Liver (tissue), 9 donors: ENCODE measurements around the gene FAM47C. TPM values are rescaled to one million over a fixed set of nuclear protein-coding genes. Genes with fewer than 3 reads are reported as not detected.
"Not testable (repeated sequence)": the region's sequence is repeated elsewhere in the genome, so short reads cannot be mapped to it uniquely, and the experiment has no call there.

ENCODE experiments used
- DNase-seq: peaks from one replicate; pipeline ENCODE4 v3.0.0-alpha.2; 2017; ENCODE audit warnings: low spot score
- H3K27ac ChIP-seq, 2 donors: one replicate each; pipeline ENCODE4 v1.7.0; 2013; ENCODE audit warnings: inconsistent platforms in 2 of 2, low read length in 2 of 2, control low read depth in 1 of 2, low read depth in 1 of 2, mild to moderate bottlenecking in 1 of 2
- H3K27me3 ChIP-seq, 4 donors: one replicate each; pipeline versions ENCODE4 v1.6.1 to v1.7.0; 2013; ENCODE audit warnings: low read length in 3 of 4, inconsistent platforms in 1 of 4, mild to moderate bottlenecking in 1 of 4, moderate library complexity in 1 of 4; ENCODE audit not compliant: control insufficient read depth in 4 of 4, insufficient read depth in 4 of 4
- H3K36me3 ChIP-seq, 4 donors: one replicate each; pipeline versions ENCODE4 v1.6.1 to v1.7.0; 2013; ENCODE audit warnings: low read length in 3 of 4, mild to moderate bottlenecking in 3 of 4, low read depth in 1 of 4, moderate library complexity in 1 of 4; ENCODE audit not compliant: control insufficient read depth in 4 of 4, insufficient read depth in 3 of 4
- H3K4me1 ChIP-seq, 4 donors: one replicate each; pipeline versions ENCODE4 v1.6.1 to v1.7.0; 2013; ENCODE audit warnings: low read length in 3 of 4, mild to moderate bottlenecking in 3 of 4, moderate library complexity in 1 of 4; ENCODE audit not compliant: control insufficient read depth in 4 of 4, insufficient read depth in 4 of 4
- H3K4me3 ChIP-seq, 3 donors: one replicate each; pipeline versions ENCODE4 v1.6.1 to v1.7.0; 2013; ENCODE audit warnings: low read length in 3 of 3, control low read depth in 1 of 3, low read depth in 1 of 3, mild to moderate bottlenecking in 1 of 3
- H3K9ac ChIP-seq, 2 donors: one replicate each; pipeline ENCODE4 v1.7.0; 2013; ENCODE audit warnings: low read length in 2 of 2, mild to moderate bottlenecking in 2 of 2, moderate library complexity in 2 of 2, control low read depth in 1 of 2, low read depth in 1 of 2
- H3K9me3 ChIP-seq, 4 donors: one replicate each; pipeline versions ENCODE4 v1.6.1 to v1.7.0; 2013; ENCODE audit warnings: low read length in 3 of 4; ENCODE audit not compliant: control insufficient read depth in 4 of 4
- ATF3 ChIP-seq: IDR thresholded peaks from 2 replicates; pipeline ENCODE4 v1.6.1; 2016; ENCODE audit warnings: antibody characterized with exemption
- CTCF ChIP-seq: fragments of 150-350 bp; IDR thresholded peaks from 2 replicates; pipeline ENCODE4 v1.5.1; 2017; ENCODE audit warnings: improper control_type of control experiment, low read depth, low read length; ENCODE audit not compliant: missing input control
- EGR1 ChIP-seq, 2 donors: IDR thresholded peaks; 2 replicates each; pipeline ENCODE4 v1.6.1; 2016 to 2018; ENCODE audit warnings: antibody characterized with exemption in 2 of 2, low read depth in 2 of 2
- FOXA1 ChIP-seq: IDR thresholded peaks from 2 replicates; pipeline ENCODE4 v1.6.1; 2016; ENCODE audit warnings: antibody characterized with exemption
- FOXA2 ChIP-seq: IDR thresholded peaks from 2 replicates; pipeline ENCODE4 v1.6.1; 2016; ENCODE audit warnings: antibody characterized with exemption
- GABPA ChIP-seq, 2 donors: IDR thresholded peaks in 1 of 2; conservative IDR thresholded peaks in 1 of 2; 2 replicates each; pipeline ENCODE4 v1.6.1; 2016; ENCODE audit warnings: antibody characterized with exemption in 2 of 2, mild to moderate bottlenecking in 1 of 2, moderate library complexity in 1 of 2
- HNF4A ChIP-seq, 2 donors: conservative IDR thresholded peaks; 2 replicates each; pipeline ENCODE4 v1.6.1; 2016; ENCODE audit warnings: antibody characterized with exemption in 2 of 2, mild to moderate bottlenecking in 2 of 2
- HNF4G ChIP-seq: IDR thresholded peaks from 2 replicates; pipeline ENCODE4 v1.6.1; 2016; ENCODE audit warnings: antibody characterized with exemption
- JUND ChIP-seq, 2 donors: IDR thresholded peaks; 2 replicates each; pipeline ENCODE4 v1.6.1; 2016; ENCODE audit warnings: antibody characterized with exemption in 2 of 2
- MAX ChIP-seq: IDR thresholded peaks from 2 replicates; pipeline ENCODE4 v1.6.1; 2016; ENCODE audit warnings: antibody characterized with exemption
- NR2F2 ChIP-seq: IDR thresholded peaks from 2 replicates; pipeline ENCODE4 v1.6.1; 2016; ENCODE audit warnings: antibody characterized with exemption
- RAD21 ChIP-seq, 2 donors: IDR thresholded peaks; 2 replicates each; pipeline ENCODE4 v1.6.1; 2016; ENCODE audit warnings: antibody characterized with exemption in 2 of 2, mild to moderate bottlenecking in 2 of 2
- REST ChIP-seq: IDR thresholded peaks from 2 replicates; pipeline ENCODE4 v1.6.1; 2016; ENCODE audit warnings: antibody characterized with exemption, mild to moderate bottlenecking
- RXRA ChIP-seq, 2 donors: IDR thresholded peaks; 2 replicates each; pipeline ENCODE4 v1.6.1; 2017 to 2018; ENCODE audit warnings: antibody characterized with exemption in 2 of 2, mild to moderate bottlenecking in 1 of 2
- SP1 ChIP-seq: IDR thresholded peaks from 2 replicates; pipeline ENCODE4 v1.6.1; 2018; ENCODE audit warnings: antibody characterized with exemption, mild to moderate bottlenecking
- TAF1 ChIP-seq: conservative IDR thresholded peaks from 2 replicates; pipeline ENCODE4 v1.6.1; 2016; ENCODE audit warnings: antibody characterized with exemption, mild to moderate bottlenecking
- YY1 ChIP-seq: IDR thresholded peaks from 2 replicates; pipeline ENCODE4 v1.6.1; 2016; ENCODE audit warnings: antibody characterized with exemption, mild to moderate bottlenecking
- ZBTB33 ChIP-seq: IDR thresholded peaks from 2 replicates; pipeline ENCODE4 v1.6.1; 2016; ENCODE audit warnings: antibody characterized with exemption
- WGBS: extraction: QIAGEN DNeasy Blood & Tissue Kit; methylation state at CpG from one replicate; pipeline ENCODE4 v1.1.7; 2013; 5-methylcytosine and 5-hydroxymethylcytosine counted together
- polyA plus RNA-seq, 2 donors: library from polyadenylated mRNA; stranded (reverse) in 1 of 2; unstranded in 1 of 2; fragments of 200-250 nt in 1 of 2; fragments of >200 nt in 1 of 2; fragmentation: Nextera tagmentation in 1 of 2; extraction: Ambion mirVana in 1 of 2; gene quantifications; one replicate each; pipeline versions ENCODE4 v1.2.1 to v1.2.3, GENCODE V29; 2013 to 2015
- total RNA-seq, 2 donors: library from RNA; depleted of rRNA; stranded (reverse); fragments of >200 nt; gene quantifications; one replicate each; pipeline ENCODE4 v1.2.3, GENCODE V29; 2014
- donor health status: healthy.
- donor health status: healthy.
- donor health status: healthy.
- donor health status: healthy.
- donor health status: healthy.

The FAM47C gene
- not detected for total RNA-seq
- polyA plus RNA-seq, result not detected

- not testable (repeated sequence) for DNase-seq, H3K4me1 ChIP-seq, H3K9ac ChIP-seq, H3K9me3 ChIP-seq, H3K4me3 ChIP-seq, H3K27me3 ChIP-seq, H3K36me3 ChIP-seq, H3K27ac ChIP-seq
- whole genome bisulfite sequencing, result 67% methylated on average over 24 of the region's 24 CpGs
Measured at GRCh38 chrX:37008182-37008581, at the start of gene FAM47C. TSS of gene FAM47C (plus strand) at chrX:37008366. CDS start at chrX:37008411, 45 bp downstream.

- TF ChIP-seq HNF4A (conservative IDR thresholded peaks at IDR 0.05) (peak in 1 of 2 donors; percentile 14), MAX (no peak)
- Histone ChIP-seq H3K4me3 (no peak overlapping the region), H3K27ac (no peak overlapping the region), H3K9ac (peak overlapping the region in 1 of 2 donors; percentile 43), H3K4me1 (peaks cover 0 to 10% (median 5%) of the 10 kb centered on the region in 4 donors), H3K36me3 (no peaks in the 10 kb centered on the region), H3K9me3 (no peaks in the 10 kb centered on the region), H3K27me3 (no peaks in the 10 kb centered on the region)
- WGBS, result 28% methylated on average over 10 of the region's 10 CpGs
- DNase-seq, result no peak
Measured at GRCh38 chrX:36961590-36961989, 46.6 kb upstream of the FAM47C start.

- DNase-seq, result no peak
- TF ChIP-seq RXRA (IDR thresholded peaks at IDR 0.05), result peak; percentile 63 to 72
- no peak for TF ChIP-seq EGR1 (IDR thresholded peaks at IDR 0.05; ENCODE audit: low read depth in 2 of 2)
- TF ChIP-seq NR2F2, result no peak
- peak; percentile 74 for TF ChIP-seq HNF4G
- TF ChIP-seq TAF1, result peak; percentile 27
- peak in 1 of 2 donors; percentile 44 for TF ChIP-seq RAD21 (IDR thresholded peaks at IDR 0.05)
- peak; percentile 67 for TF ChIP-seq YY1
- TF ChIP-seq SP1, result peak; percentile 65
- no peak for TF ChIP-seq JUND (IDR thresholded peaks at IDR 0.05)
- peak; percentile 7 for TF ChIP-seq CTCF
- peak; percentile 83 to 86 for TF ChIP-seq HNF4A (conservative IDR thresholded peaks at IDR 0.05)
- TF ChIP-seq REST, result peak; percentile 57
- TF ChIP-seq MAX, result peak; percentile 79
- TF ChIP-seq GABPA (IDR thresholded peaks at IDR 0.05 in 1 of 2, conservative IDR thresholded peaks at IDR 0.05 in 1 of 2), result peak in 1 of 2 donors; percentile 17
- TF ChIP-seq ATF3, result no peak
- TF ChIP-seq FOXA1, result no peak
- no peak for TF ChIP-seq FOXA2
- no peak for TF ChIP-seq ZBTB33
- Histone ChIP-seq H3K27me3 (no peaks in the 10 kb centered on the region), H3K9ac (no peak overlapping the region), H3K9me3 (no peaks in the 10 kb centered on the region), H3K4me1 (peaks cover 0 to 10% (median 3%) of the 10 kb centered on the region in 4 donors), H3K36me3 (no peaks in the 10 kb centered on the region), H3K4me3 (peak overlapping the region; percentile 14 to 70 (median 15)), H3K27ac (peak overlapping the region; percentile 0 to 60)
- 5% methylated on average over 63 of the region's 63 CpGs for WGBS
Measured at GRCh38 chrX:36963069-36963808, 44.9 kb upstream of the FAM47C start.
